Activated T-cell treated with anti-CD3 and anti-CD28 coated beads, Interleukin-2, amount 50 U/mL, for 4 hours (primary cell): ENCODE results near the gene SDK2. TPM values are rescaled to one million over a fixed set of nuclear protein-coding genes. Genes with fewer than 3 reads are reported as not detected.
"Not testable (repeated sequence)": the region's sequence is repeated elsewhere in the genome, so short reads cannot be mapped to it uniquely, and the experiment has no call there.

Source experiments
- ATAC-seq, 2 donors: fragments of 200-7000 bp; cut with Tn5 transposase; one replicate each; pipeline ENCODE4 v1.10.0; 2021
- DNase-seq: peaks from one replicate; pipeline ENCODE4 v3.0.0-alpha.2; 2020
- H3K27me3 Mint-ChIP-seq: one replicate; pipeline ENCODE4 v1.8.0; 2021; ENCODE audit warnings: low read depth, mixed read lengths
- H3K36me3 Mint-ChIP-seq: one replicate; pipeline ENCODE4 v1.8.0; 2022; ENCODE audit warnings: mixed read lengths; ENCODE audit not compliant: insufficient read depth
- H3K4me1 Mint-ChIP-seq: one replicate; pipeline ENCODE4 v1.8.0; 2021; ENCODE audit warnings: low read depth, mixed read lengths
- H3K4me3 Mint-ChIP-seq: one replicate; pipeline ENCODE4 v1.8.0; 2021; ENCODE audit warnings: mild to moderate bottlenecking, moderate library complexity, mixed read lengths
- H3K9me3 Mint-ChIP-seq: one replicate; pipeline ENCODE4 v1.8.0; 2021; ENCODE audit warnings: mixed read lengths
- total RNA-seq, 3 donors: library from RNA; stranded (reverse); gene quantifications; one replicate each; pipeline ENCODE4 v1.2.1, GENCODE V29; 2021

SDK2 gene
- total RNA-seq, 3 donors from 2014 or later = 0.08 to 0.20 (median 0.08) TPM

GRCh38 chr17:73378974-73379470, 265.2 kb downstream of the SDK2 start:
- Mint-ChIP-seq H3K9me3 (no peaks in the 10 kb centered on the region), H3K27me3 (no peaks in the 10 kb centered on the region), H3K4me3 (no peak overlapping the region), H3K4me1 (no peaks in the 10 kb centered on the region), H3K36me3 (no peaks in the 10 kb centered on the region)
- ATAC-seq (no peak), DNase-seq (no peak)

- ATAC-seq = no peak
- no peaks in the 10 kb centered on the region for H3K4me1 Mint-ChIP-seq
- no peaks in the 10 kb centered on the region for H3K9me3 Mint-ChIP-seq
- DNase-seq = no peak
- H3K4me3 Mint-ChIP-seq = no peak overlapping the region
- peaks cover under 1% of the 10 kb centered on the region for H3K27me3 Mint-ChIP-seq
- H3K36me3 Mint-ChIP-seq = no peaks in the 10 kb centered on the region
These were observed 267.6 kb downstream of the SDK2 start for GRCh38 chr17:73376636-73377035.

GRCh38 chr17:73376152-73376551, 268.1 kb downstream of the SDK2 start:
- Mint-ChIP-seq H3K4me1 (no peaks in the 10 kb centered on the region), H3K4me3 (no peak overlapping the region), H3K27me3 (peaks cover 5% of the 10 kb centered on the region), H3K9me3 (no peaks in the 10 kb centered on the region), H3K36me3 (no peaks in the 10 kb centered on the region)
- no peak for ATAC-seq
- DNase-seq = no peak

- Mint-ChIP-seq H3K4me3 (no peak overlapping the region), H3K9me3 (no peaks in the 10 kb centered on the region), H3K27me3 (peaks cover 10% of the 10 kb centered on the region), H3K36me3 (no peaks in the 10 kb centered on the region), H3K4me1 (no peaks in the 10 kb centered on the region)
- DNase-seq = no peak
- ATAC-seq = no peak
These were observed 272.4 kb downstream of the SDK2 start for GRCh38 chr17:73371836-73372235.

GRCh38 chr17:73371285-73371684, 273.0 kb downstream of the SDK2 start:
- Mint-ChIP-seq H3K36me3 (no peaks in the 10 kb centered on the region), H3K4me3 (no peak overlapping the region), H3K27me3 (peaks cover 10% of the 10 kb centered on the region), H3K4me1 (no peaks in the 10 kb centered on the region), H3K9me3 (no peaks in the 10 kb centered on the region)
- no peak for ATAC-seq
- no peak for DNase-seq

- not testable (repeated sequence) for H3K9me3 Mint-ChIP-seq, H3K36me3 Mint-ChIP-seq, H3K27me3 Mint-ChIP-seq, H3K4me1 Mint-ChIP-seq, H3K4me3 Mint-ChIP-seq
- ATAC-seq (peak; percentile 69 to 79), DNase-seq (peak; percentile 79)
These were observed 274.3 kb downstream of the SDK2 start for GRCh38 chr17:73369817-73370490.

- ATAC-seq = no peak
These were observed 275.1 kb downstream of the SDK2 start for GRCh38 chr17:73369111-73369521.

GRCh38 chr17:73368085-73368631, 276.1 kb downstream of the SDK2 start:
- Mint-ChIP-seq H3K9me3 (no peaks in the 10 kb centered on the region), H3K4me3 (no peak overlapping the region), H3K36me3 (no peaks in the 10 kb centered on the region), H3K27me3 (peaks cover 10% of the 10 kb centered on the region), H3K4me1 (no peaks in the 10 kb centered on the region)
- ATAC-seq = no peak
- no peak for DNase-seq

More at GRCh38 chr17:73369111-73369521, 275.1 kb downstream of the SDK2 start:
- Mint-ChIP-seq H3K27me3 (peaks cover 10% of the 10 kb centered on the region), H3K4me1 (no peaks in the 10 kb centered on the region), H3K36me3 (no peaks in the 10 kb centered on the region), H3K4me3 (no peak overlapping the region), H3K9me3 (no peaks in the 10 kb centered on the region)
- no peak for DNase-seq

GRCh38 chr17:73365906-73366623, 278.2 kb downstream of the SDK2 start:
- H3K4me1 Mint-ChIP-seq = no peaks in the 10 kb centered on the region
- H3K9me3 Mint-ChIP-seq = no peaks in the 10 kb centered on the region
- no peak overlapping the region for H3K4me3 Mint-ChIP-seq

GRCh38 chr17:73365301-73365874, 278.9 kb downstream of the SDK2 start:
- H3K27me3 Mint-ChIP-seq = no peaks in the 10 kb centered on the region
- H3K36me3 Mint-ChIP-seq = no peaks in the 10 kb centered on the region
- no peak for DNase-seq
- no peaks in the 10 kb centered on the region for H3K4me1 Mint-ChIP-seq
- no peak for ATAC-seq
- H3K9me3 Mint-ChIP-seq = no peaks in the 10 kb centered on the region
- no peak overlapping the region for H3K4me3 Mint-ChIP-seq

More at GRCh38 chr17:73365906-73366623, 278.2 kb downstream of the SDK2 start:
- ATAC-seq (no peak), DNase-seq (no peak)
- H3K36me3 Mint-ChIP-seq = no peaks in the 10 kb centered on the region
- H3K27me3 Mint-ChIP-seq = peaks cover 4% of the 10 kb centered on the region

GRCh38 chr17:73364155-73364522, 280.1 kb downstream of the SDK2 start:
- ATAC-seq = no peak
- no peaks in the 10 kb centered on the region for H3K9me3 Mint-ChIP-seq
- H3K36me3 Mint-ChIP-seq = no peaks in the 10 kb centered on the region
- DNase-seq = no peak
- no peaks in the 10 kb centered on the region for H3K4me1 Mint-ChIP-seq
- no peaks in the 10 kb centered on the region for H3K27me3 Mint-ChIP-seq
- H3K4me3 Mint-ChIP-seq = no peak overlapping the region

GRCh38 chr17:73363442-73364154, 280.6 kb downstream of the SDK2 start:
- H3K9me3 Mint-ChIP-seq = no peaks in the 10 kb centered on the region
- no peaks in the 10 kb centered on the region for H3K27me3 Mint-ChIP-seq
- ATAC-seq (no peak), DNase-seq (no peak)
- H3K4me3 Mint-ChIP-seq = no peak overlapping the region
- no peaks in the 10 kb centered on the region for H3K36me3 Mint-ChIP-seq
- H3K4me1 Mint-ChIP-seq = no peaks in the 10 kb centered on the region

GRCh38 chr17:73362697-73363096, 281.5 kb downstream of the SDK2 start:
- Mint-ChIP-seq H3K27me3 (no peaks in the 10 kb centered on the region), H3K9me3 (no peaks in the 10 kb centered on the region), H3K4me3 (no peak overlapping the region), H3K36me3 (no peaks in the 10 kb centered on the region), H3K4me1 (no peaks in the 10 kb centered on the region)
- no peak for DNase-seq
- no peak for ATAC-seq
